K562 (cell line): ENCODE data around the gene LASP1. TPM values are rescaled to one million over a fixed set of nuclear protein-coding genes. Genes with fewer than 3 reads are reported as not detected.

ENCODE experiments used
- ARID4B ChIP-seq: sonication (generic); formaldehyde crosslinking; IDR thresholded peaks from 2 replicates; pipeline ENCODE4 v1.8.0; 2022; ENCODE audit warnings: mild to moderate bottlenecking, missing genetic modification reagents
- CREB1 ChIP-seq, 2 experiments: sonication (generic) in 1 of 2; formaldehyde crosslinking in 1 of 2; IDR thresholded peaks; 2 replicates each; pipeline versions ENCODE4 v1.6.1 to v1.8.0; 2012 to 2022; ENCODE audit warnings: inconsistent platforms in 1 of 2, mild to moderate bottlenecking in 1 of 2, missing genetic modification reagents in 1 of 2, moderate library complexity in 1 of 2
- DNMT1 ChIP-seq: fragments of 450-650 bp; IDR thresholded peaks from 2 replicates; pipeline ENCODE4 v1.6.1; 2016; ENCODE audit warnings: antibody characterized with exemption, mild to moderate bottlenecking
- ETV1 ChIP-seq: fragments of 450-650 bp; conservative IDR thresholded peaks from 2 replicates; pipeline ENCODE4 v1.6.1; 2016; ENCODE audit warnings: missing genetic modification characterization, control low read depth, low read depth, missing compliant biosample characterization
- FOXJ2 ChIP-seq: fragments of 200-800 bp; sonication (Bioruptor generic); IDR thresholded peaks from 2 replicates; pipeline ENCODE4 v1.6.1; 2016; ENCODE audit warnings: missing genetic modification characterization, missing compliant biosample characterization
- ILF3 ChIP-seq: fragments of 450-650 bp; IDR thresholded peaks from 2 replicates; pipeline ENCODE4 v1.6.1; 2018; ENCODE audit warnings: antibody characterized with exemption, mild to moderate bottlenecking, moderate library complexity, borderline replicate concordance
- TAF15 ChIP-seq: fragments of 200-400 bp; formaldehyde crosslinking; IDR thresholded peaks from 2 replicates; pipeline ENCODE4 v1.6.1; 2017; ENCODE audit warnings: mild to moderate bottlenecking, low read depth, low read length, moderate library complexity
- TFAM ChIP-seq: fragments of 250-450 bp; sonication (Bioruptor Pico); conservative IDR thresholded peaks from 2 replicates; pipeline ENCODE4 v1.5.0; 2021; ENCODE audit warnings: mild to moderate bottlenecking, moderate library complexity
- ZNF785 ChIP-seq: fragments of 250-450 bp; sonication (Bioruptor Pico); IDR thresholded peaks from 2 replicates; pipeline ENCODE4 v1.4.0; 2020; ENCODE audit warnings: mild to moderate bottlenecking
- polyA plus RNA-seq, 8 experiments: library from polyadenylated mRNA; depleted of rRNA in 4 of 8; stranded (reverse) in 5 of 8; unstranded in 3 of 8; fragments of >200 nt; fragmentation: Nextera tagmentation in 2 of 8; fragmentation: Illumina TruSeq in 1 of 8; extraction: Ambion mirVana in 2 of 8; extraction: Trizol in 1 of 8; gene quantifications; 2 replicates each; pipeline versions ENCODE4 v1.2.1 to v1.2.3, GENCODE V29; 2011 to 2014; ENCODE audit warnings: inconsistent platforms in 1 of 8, missing spikeins in 1 of 8
- total RNA-seq, 7 experiments: library from RNA; depleted of rRNA in 6 of 7; stranded (reverse); fragments of >200 nt in 6 of 7; fragmentation: Illumina TruSeq in 2 of 7; extraction: Trizol in 2 of 7; gene quantifications; 2 replicates each; pipeline versions ENCODE4 v1.2.1 to v1.2.3, GENCODE V29; 2011 to 2021; ENCODE audit warnings: low replicate concordance in 1 of 7
- TF ChIP-seq, protein P1 (sequence below): fragments of 450-650 bp; IDR thresholded peaks from 2 replicates; pipeline ENCODE4 v1.6.1; 2016; ENCODE audit warnings: mild to moderate bottlenecking, moderate library complexity

The LASP1 gene
- total and polyA plus RNA-seq, 9 of the 15 experiments (the other 6 are each of a cell fraction or from before 2014, with no cell fraction given): 23.0 to 125 (median 55.3) TPM

- TF ChIP-seq, protein P1, sequence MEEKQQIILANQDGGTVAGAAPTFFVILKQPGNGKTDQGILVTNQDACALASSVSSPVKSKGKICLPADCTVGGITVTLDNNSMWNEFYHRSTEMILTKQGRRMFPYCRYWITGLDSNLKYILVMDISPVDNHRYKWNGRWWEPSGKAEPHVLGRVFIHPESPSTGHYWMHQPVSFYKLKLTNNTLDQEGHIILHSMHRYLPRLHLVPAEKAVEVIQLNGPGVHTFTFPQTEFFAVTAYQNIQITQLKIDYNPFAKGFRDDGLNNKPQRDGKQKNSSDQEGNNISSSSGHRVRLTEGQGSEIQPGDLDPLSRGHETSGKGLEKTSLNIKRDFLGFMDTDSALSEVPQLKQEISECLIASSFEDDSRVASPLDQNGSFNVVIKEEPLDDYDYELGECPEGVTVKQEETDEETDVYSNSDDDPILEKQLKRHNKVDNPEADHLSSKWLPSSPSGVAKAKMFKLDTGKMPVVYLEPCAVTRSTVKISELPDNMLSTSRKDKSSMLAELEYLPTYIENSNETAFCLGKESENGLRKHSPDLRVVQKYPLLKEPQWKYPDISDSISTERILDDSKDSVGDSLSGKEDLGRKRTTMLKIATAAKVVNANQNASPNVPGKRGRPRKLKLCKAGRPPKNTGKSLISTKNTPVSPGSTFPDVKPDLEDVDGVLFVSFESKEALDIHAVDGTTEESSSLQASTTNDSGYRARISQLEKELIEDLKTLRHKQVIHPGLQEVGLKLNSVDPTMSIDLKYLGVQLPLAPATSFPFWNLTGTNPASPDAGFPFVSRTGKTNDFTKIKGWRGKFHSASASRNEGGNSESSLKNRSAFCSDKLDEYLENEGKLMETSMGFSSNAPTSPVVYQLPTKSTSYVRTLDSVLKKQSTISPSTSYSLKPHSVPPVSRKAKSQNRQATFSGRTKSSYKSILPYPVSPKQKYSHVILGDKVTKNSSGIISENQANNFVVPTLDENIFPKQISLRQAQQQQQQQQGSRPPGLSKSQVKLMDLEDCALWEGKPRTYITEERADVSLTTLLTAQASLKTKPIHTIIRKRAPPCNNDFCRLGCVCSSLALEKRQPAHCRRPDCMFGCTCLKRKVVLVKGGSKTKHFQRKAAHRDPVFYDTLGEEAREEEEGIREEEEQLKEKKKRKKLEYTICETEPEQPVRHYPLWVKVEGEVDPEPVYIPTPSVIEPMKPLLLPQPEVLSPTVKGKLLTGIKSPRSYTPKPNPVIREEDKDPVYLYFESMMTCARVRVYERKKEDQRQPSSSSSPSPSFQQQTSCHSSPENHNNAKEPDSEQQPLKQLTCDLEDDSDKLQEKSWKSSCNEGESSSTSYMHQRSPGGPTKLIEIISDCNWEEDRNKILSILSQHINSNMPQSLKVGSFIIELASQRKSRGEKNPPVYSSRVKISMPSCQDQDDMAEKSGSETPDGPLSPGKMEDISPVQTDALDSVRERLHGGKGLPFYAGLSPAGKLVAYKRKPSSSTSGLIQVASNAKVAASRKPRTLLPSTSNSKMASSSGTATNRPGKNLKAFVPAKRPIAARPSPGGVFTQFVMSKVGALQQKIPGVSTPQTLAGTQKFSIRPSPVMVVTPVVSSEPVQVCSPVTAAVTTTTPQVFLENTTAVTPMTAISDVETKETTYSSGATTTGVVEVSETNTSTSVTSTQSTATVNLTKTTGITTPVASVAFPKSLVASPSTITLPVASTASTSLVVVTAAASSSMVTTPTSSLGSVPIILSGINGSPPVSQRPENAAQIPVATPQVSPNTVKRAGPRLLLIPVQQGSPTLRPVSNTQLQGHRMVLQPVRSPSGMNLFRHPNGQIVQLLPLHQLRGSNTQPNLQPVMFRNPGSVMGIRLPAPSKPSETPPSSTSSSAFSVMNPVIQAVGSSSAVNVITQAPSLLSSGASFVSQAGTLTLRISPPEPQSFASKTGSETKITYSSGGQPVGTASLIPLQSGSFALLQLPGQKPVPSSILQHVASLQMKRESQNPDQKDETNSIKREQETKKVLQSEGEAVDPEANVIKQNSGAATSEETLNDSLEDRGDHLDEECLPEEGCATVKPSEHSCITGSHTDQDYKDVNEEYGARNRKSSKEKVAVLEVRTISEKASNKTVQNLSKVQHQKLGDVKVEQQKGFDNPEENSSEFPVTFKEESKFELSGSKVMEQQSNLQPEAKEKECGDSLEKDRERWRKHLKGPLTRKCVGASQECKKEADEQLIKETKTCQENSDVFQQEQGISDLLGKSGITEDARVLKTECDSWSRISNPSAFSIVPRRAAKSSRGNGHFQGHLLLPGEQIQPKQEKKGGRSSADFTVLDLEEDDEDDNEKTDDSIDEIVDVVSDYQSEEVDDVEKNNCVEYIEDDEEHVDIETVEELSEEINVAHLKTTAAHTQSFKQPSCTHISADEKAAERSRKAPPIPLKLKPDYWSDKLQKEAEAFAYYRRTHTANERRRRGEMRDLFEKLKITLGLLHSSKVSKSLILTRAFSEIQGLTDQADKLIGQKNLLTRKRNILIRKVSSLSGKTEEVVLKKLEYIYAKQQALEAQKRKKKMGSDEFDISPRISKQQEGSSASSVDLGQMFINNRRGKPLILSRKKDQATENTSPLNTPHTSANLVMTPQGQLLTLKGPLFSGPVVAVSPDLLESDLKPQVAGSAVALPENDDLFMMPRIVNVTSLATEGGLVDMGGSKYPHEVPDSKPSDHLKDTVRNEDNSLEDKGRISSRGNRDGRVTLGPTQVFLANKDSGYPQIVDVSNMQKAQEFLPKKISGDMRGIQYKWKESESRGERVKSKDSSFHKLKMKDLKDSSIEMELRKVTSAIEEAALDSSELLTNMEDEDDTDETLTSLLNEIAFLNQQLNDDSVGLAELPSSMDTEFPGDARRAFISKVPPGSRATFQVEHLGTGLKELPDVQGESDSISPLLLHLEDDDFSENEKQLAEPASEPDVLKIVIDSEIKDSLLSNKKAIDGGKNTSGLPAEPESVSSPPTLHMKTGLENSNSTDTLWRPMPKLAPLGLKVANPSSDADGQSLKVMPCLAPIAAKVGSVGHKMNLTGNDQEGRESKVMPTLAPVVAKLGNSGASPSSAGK: peak; percentile 95
- no peak for TF ChIP-seq FOXJ2 (tag)
- peak; percentile 95 for TF ChIP-seq ARID4B
- no peak for TF ChIP-seq ZNF785 (CRISPR knock-in tag)
- no peak for TF ChIP-seq TFAM
- TF ChIP-seq TAF15: no peak
- TF ChIP-seq DNMT1: no peak
- TF ChIP-seq ETV1 (tag): peak; percentile 98
- TF ChIP-seq ILF3: no peak
- peak; percentile 100 for TF ChIP-seq CREB1 (IDR thresholded peaks at IDR 0.05)
- TF ChIP-seq CREB1 (CRISPR knock-in tag; IDR thresholded peaks at IDR 0.05): peak; percentile 100
Measured at GRCh38 chr17:38824899-38825761, 44.7 kb upstream of the LASP1 start, which contains the start of gene CWC25 (continued).
